DOHH2 (cell line): Measurements from ENCODE around the gene CLDN2.
"Not testable (repeated sequence)": the region's sequence is repeated elsewhere in the genome, so short reads cannot be mapped to it uniquely, and the experiment has no call there.

ENCODE experiments used
- H3F3A ChIP-seq: fragments of 200-600 bp; sonication (generic), shearing (Covaris generic); 2 replicates; pipeline ENCODE4 v1.6.0; 2016; ENCODE audit warnings: antibody characterized with exemption, mild to moderate bottlenecking; ENCODE audit not compliant: control insufficient read depth, insufficient read depth
- H3K27ac ChIP-seq: fragments of 200-600 bp; sonication (generic); 2 replicates; pipeline ENCODE4 v1.5.1; 2014; ENCODE audit warnings: low read depth, mild to moderate bottlenecking, low read length, moderate library complexity
- H3K27me3 ChIP-seq: fragments of 200-600 bp; sonication (generic); 2 replicates; pipeline ENCODE4 v1.6.1; 2014; ENCODE audit warnings: mild to moderate bottlenecking, low read length, mixed read lengths; ENCODE audit not compliant: control insufficient read depth
- H3K36me3 ChIP-seq: fragments of 200-600 bp; sonication (generic); 2 replicates; pipeline ENCODE4 v1.6.1; 2014; ENCODE audit warnings: mild to moderate bottlenecking, low read length, moderate library complexity, mixed read lengths; ENCODE audit not compliant: control insufficient read depth
- H3K4me1 ChIP-seq: fragments of 200-600 bp; sonication (generic); 2 replicates; pipeline ENCODE4 v1.6.1; 2014; ENCODE audit warnings: mild to moderate bottlenecking, low read length, mixed read lengths; ENCODE audit not compliant: control insufficient read depth
- H3K4me2 ChIP-seq: fragments of 200-600 bp; sonication (generic); 2 replicates; pipeline ENCODE4 v1.6.0; 2014; ENCODE audit warnings: mild to moderate bottlenecking, low read length, moderate library complexity
- H3K4me3 ChIP-seq: fragments of 200-600 bp; sonication (generic); 2 replicates; pipeline ENCODE4 v1.5.1; 2014; ENCODE audit warnings: mild to moderate bottlenecking, low read length, mixed read lengths
- H3K79me2 ChIP-seq: fragments of 200-600 bp; sonication (generic); 2 replicates; pipeline ENCODE4 v1.6.1; 2014; ENCODE audit warnings: mild to moderate bottlenecking, low read length, mixed read lengths; ENCODE audit not compliant: control insufficient read depth
- H3K9me2 ChIP-seq: fragments of 200-600 bp; sonication (generic); replicated peaks from 2 replicates; pipeline ENCODE4 v1.6.1; 2014; ENCODE audit warnings: mild to moderate bottlenecking, low read length, mixed read lengths; ENCODE audit not compliant: control insufficient read depth
- H3K9me3 ChIP-seq: fragments of 200-600 bp; sonication (generic); 2 replicates; pipeline ENCODE4 v1.6.1; 2014; ENCODE audit warnings: antibody characterized with exemption, low read length, mixed read lengths; ENCODE audit not compliant: control insufficient read depth, insufficient read depth
- H4K20me1 ChIP-seq: fragments of 200-600 bp; sonication (generic); 2 replicates; pipeline ENCODE4 v1.6.0; 2014; ENCODE audit warnings: low read depth, mild to moderate bottlenecking, antibody characterized with exemption, low read length, moderate library complexity; ENCODE audit not compliant: control insufficient read depth, insufficient read depth
- EZH2phosphoT487 ChIP-seq: fragments of 200-600 bp; sonication (generic); IDR thresholded peaks from 2 replicates; pipeline ENCODE4 v1.6.1; 2017; ENCODE audit warnings: borderline replicate concordance, mild to moderate bottlenecking, antibody characterized with exemption, low read length, moderate library complexity, mixed read lengths
- TF ChIP-seq, protein P1 (sequence below): fragments of 200-600 bp; sonication (generic); IDR thresholded peaks from one replicate; pipeline ENCODE4 v1.5.1; 2014; ENCODE audit warnings: antibody characterized with exemption, mild to moderate bottlenecking, low read depth, low read length; ENCODE audit not compliant: poor library complexity, severe bottlenecking

Gene CLDN2, protein sequence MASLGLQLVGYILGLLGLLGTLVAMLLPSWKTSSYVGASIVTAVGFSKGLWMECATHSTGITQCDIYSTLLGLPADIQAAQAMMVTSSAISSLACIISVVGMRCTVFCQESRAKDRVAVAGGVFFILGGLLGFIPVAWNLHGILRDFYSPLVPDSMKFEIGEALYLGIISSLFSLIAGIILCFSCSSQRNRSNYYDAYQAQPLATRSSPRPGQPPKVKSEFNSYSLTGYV

GRCh38 chrX:106919932-106920452 lies at the start of gene CLDN2:
Gene CLDN2, plus strand, starts transcription at chrX:106920402. Its CDS starts 7,827 bp downstream, at chrX:106928229.
- Histone ChIP-seq H3K4me1 (no peaks in the 10 kb centered on the region), H3K36me3 (no peaks in the 10 kb centered on the region), H3K27me3 (no peaks in the 10 kb centered on the region), H3K9me2 (no peaks in the 10 kb centered on the region), H3K4me3 (no peak within 1 kb of the TSS), H3K4me2 (no peak within 1 kb of the TSS), H3K79me2 (no peaks in the 10 kb centered on the region), H4K20me1 (no peaks in the 10 kb centered on the region), H3F3A (no peaks in the 10 kb centered on the region), H3K27ac (no peak within 1 kb of the TSS), H3K9me3 (no peaks in the 10 kb centered on the region)
- TF ChIP-seq EZH2phosphoT487, result no peak
- TF ChIP-seq, protein P1, sequence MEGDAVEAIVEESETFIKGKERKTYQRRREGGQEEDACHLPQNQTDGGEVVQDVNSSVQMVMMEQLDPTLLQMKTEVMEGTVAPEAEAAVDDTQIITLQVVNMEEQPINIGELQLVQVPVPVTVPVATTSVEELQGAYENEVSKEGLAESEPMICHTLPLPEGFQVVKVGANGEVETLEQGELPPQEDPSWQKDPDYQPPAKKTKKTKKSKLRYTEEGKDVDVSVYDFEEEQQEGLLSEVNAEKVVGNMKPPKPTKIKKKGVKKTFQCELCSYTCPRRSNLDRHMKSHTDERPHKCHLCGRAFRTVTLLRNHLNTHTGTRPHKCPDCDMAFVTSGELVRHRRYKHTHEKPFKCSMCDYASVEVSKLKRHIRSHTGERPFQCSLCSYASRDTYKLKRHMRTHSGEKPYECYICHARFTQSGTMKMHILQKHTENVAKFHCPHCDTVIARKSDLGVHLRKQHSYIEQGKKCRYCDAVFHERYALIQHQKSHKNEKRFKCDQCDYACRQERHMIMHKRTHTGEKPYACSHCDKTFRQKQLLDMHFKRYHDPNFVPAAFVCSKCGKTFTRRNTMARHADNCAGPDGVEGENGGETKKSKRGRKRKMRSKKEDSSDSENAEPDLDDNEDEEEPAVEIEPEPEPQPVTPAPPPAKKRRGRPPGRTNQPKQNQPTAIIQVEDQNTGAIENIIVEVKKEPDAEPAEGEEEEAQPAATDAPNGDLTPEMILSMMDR, result no peak

- H3K9me3 ChIP-seq, H4K20me1 ChIP-seq, H3K4me1 ChIP-seq, H3K4me2 ChIP-seq, H3K27ac ChIP-seq, H3K4me3 ChIP-seq, H3K9me2 ChIP-seq, H3F3A ChIP-seq, H3K79me2 ChIP-seq, H3K36me3 ChIP-seq, H3K27me3 ChIP-seq: not testable (repeated sequence)
Observed at GRCh38 chrX:106872796-106873195, 47.4 kb upstream of the CLDN2 start.

DNA sequence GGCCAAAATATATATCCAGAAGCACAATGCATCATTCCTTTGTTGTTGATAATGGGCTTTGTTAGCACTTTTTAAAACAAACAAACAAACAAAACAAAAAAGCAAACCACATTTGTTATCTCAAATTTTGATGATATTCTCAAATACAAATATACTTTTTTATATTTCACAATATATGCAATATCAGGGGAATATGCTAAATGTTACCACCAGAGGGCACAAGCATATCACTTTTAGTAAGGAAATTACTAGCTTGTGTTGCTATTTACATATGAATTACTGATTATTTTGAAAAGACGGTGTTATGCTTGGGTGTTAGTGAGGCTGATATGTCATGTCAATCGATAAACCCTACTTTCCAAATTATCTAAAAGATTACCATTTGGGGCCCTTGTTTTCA lies 46.1 kb upstream of the CLDN2 start:
- Histone ChIP-seq H3K4me2 (no peak overlapping the region), H3K4me3 (no peak overlapping the region)
- TF ChIP-seq, protein P1, result peak; percentile 44
- TF ChIP-seq EZH2phosphoT487, result no peak

DNA sequence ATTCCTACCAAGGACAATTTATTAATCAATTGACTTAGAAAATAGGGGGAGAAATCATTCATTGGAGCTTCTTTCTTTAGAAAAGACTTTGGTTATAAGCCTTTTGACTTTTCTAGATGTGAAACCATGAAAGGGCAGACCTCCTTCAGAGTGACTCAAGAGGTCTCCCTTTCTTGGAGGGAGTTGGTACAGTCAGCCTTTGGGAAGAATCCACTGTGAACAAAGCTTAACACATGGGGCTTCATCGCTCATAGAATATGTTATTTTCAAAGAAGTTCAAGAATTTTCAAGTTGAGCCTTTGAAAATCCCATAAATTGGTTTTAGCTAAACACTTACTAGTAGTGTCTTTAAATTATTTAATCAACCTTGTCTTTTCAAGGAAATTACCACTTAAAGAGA lies 45.1 kb upstream of the CLDN2 start:
- Histone ChIP-seq H3K4me1 (no peaks in the 10 kb centered on the region), H3K9me2 (no peaks in the 10 kb centered on the region), H3F3A (no peaks in the 10 kb centered on the region), H3K27me3 (no peaks in the 10 kb centered on the region), H3K36me3 (no peaks in the 10 kb centered on the region), H3K4me3 (no peak overlapping the region), H3K27ac (no peak overlapping the region), H3K4me2 (no peak overlapping the region), H3K9me3 (no peaks in the 10 kb centered on the region), H3K79me2 (no peaks in the 10 kb centered on the region), H4K20me1 (no peaks in the 10 kb centered on the region)
- TF ChIP-seq, protein P1, result no peak
- TF ChIP-seq EZH2phosphoT487, result no peak

More for the DNA sequence above, 46.1 kb upstream of the CLDN2 start:
- no peaks in the 10 kb centered on the region for H4K20me1 ChIP-seq
- no peaks in the 10 kb centered on the region for H3K36me3 ChIP-seq
- no peaks in the 10 kb centered on the region for H3K27me3 ChIP-seq
- H3K79me2 ChIP-seq, result no peaks in the 10 kb centered on the region
- H3K27ac ChIP-seq, result no peak overlapping the region
- H3K9me3 ChIP-seq, result no peaks in the 10 kb centered on the region
- no peaks in the 10 kb centered on the region for H3K9me2 ChIP-seq
- H3K4me1 ChIP-seq, result no peaks in the 10 kb centered on the region
- H3F3A ChIP-seq, result no peaks in the 10 kb centered on the region
